WTC11 (cell line): ENCODE results near the gene STRADB. TPM values are rescaled to one million over a fixed set of nuclear protein-coding genes. Genes with fewer than 3 reads are reported as not detected.

Experiments used
- ATAC-seq: fragments of 200-7000 bp; cut with Tn5 transposase; 2 replicates; pipeline ENCODE4 v1.10.0; 2021; ENCODE audit warnings: mild to moderate bottlenecking, moderate library complexity
- CTCF ChIA-PET: fragments of 300-600 bp; sonication (Branson Sonifier 250); formaldehyde crosslinking; loops from one replicate; lab custom pipeline; 2021; ENCODE audit warnings: antibody characterized with exemption; lab: Charles Lee
- POLR2A ChIA-PET: fragments of 350-600 bp; sonication (Branson Sonifier 250); formaldehyde crosslinking; loops from one replicate; lab custom pipeline; 2021; ENCODE audit warnings: antibody characterized with exemption; lab: Charles Lee
- DNase-seq: peaks from one replicate; pipeline ENCODE4 v3.0.0; 2021; ENCODE audit warnings: low spot score
- H3K27ac Mint-ChIP-seq: 2 replicates; pipeline ENCODE4 v1.8.0; 2021; ENCODE audit warnings: mixed read lengths
- H3K27me3 Mint-ChIP-seq: 2 replicates; pipeline ENCODE4 v1.8.0; 2021; ENCODE audit warnings: low read depth, mild to moderate bottlenecking, moderate library complexity, mixed read lengths
- H3K36me3 Mint-ChIP-seq: 2 replicates; pipeline ENCODE4 v1.8.0; 2021; ENCODE audit warnings: mixed read lengths
- H3K4me1 Mint-ChIP-seq: 2 replicates; pipeline ENCODE4 v1.8.0; 2022; ENCODE audit warnings: mixed read lengths
- H3K4me3 Mint-ChIP-seq: 2 replicates; pipeline ENCODE4 v1.8.0; 2021; ENCODE audit warnings: mild to moderate bottlenecking, moderate library complexity, mixed read lengths
- H3K9me3 Mint-ChIP-seq: 2 replicates; pipeline ENCODE4 v1.8.0; 2021; ENCODE audit warnings: mixed read lengths
- ATF6 ChIP-seq: sonication (generic); formaldehyde crosslinking; IDR thresholded peaks from 2 replicates; pipeline ENCODE4 v1.8.1; 2023; ENCODE audit warnings: mild to moderate bottlenecking, missing genetic modification reagents
- CBFB ChIP-seq: sonication (generic); formaldehyde crosslinking; IDR thresholded peaks from 2 replicates; pipeline ENCODE4 v1.8.1; 2022; ENCODE audit warnings: mild to moderate bottlenecking, low read depth, missing genetic modification reagents
- CREB1 ChIP-seq: sonication (generic); formaldehyde crosslinking; IDR thresholded peaks from 2 replicates; pipeline ENCODE4 v1.8.0; 2023; ENCODE audit warnings: mild to moderate bottlenecking, missing genetic modification reagents
- CREM ChIP-seq: sonication (generic); formaldehyde crosslinking; IDR thresholded peaks from 2 replicates; pipeline ENCODE4 v1.8.1; 2022; ENCODE audit warnings: mild to moderate bottlenecking, missing genetic modification reagents, moderate library complexity
- CTCF ChIP-seq: fragments of 200-600 bp; IDR thresholded peaks from 2 replicates; pipeline ENCODE4 v1.8.0; 2022; ENCODE audit warnings: antibody characterized with exemption
- E2F5 ChIP-seq: sonication (generic); formaldehyde crosslinking; IDR thresholded peaks from 2 replicates; pipeline ENCODE4 v1.8.1; 2022; ENCODE audit warnings: mild to moderate bottlenecking, moderate library complexity, missing genetic modification reagents
- ESRRA ChIP-seq: sonication (generic); formaldehyde crosslinking; IDR thresholded peaks from 2 replicates; pipeline ENCODE4 v1.8.1; 2022; ENCODE audit warnings: mild to moderate bottlenecking, missing genetic modification reagents, borderline replicate concordance
- FOXK1 ChIP-seq: sonication (generic); formaldehyde crosslinking; IDR thresholded peaks from 2 replicates; pipeline ENCODE4 v1.8.0; 2022; ENCODE audit warnings: mild to moderate bottlenecking, moderate library complexity, missing genetic modification reagents
- GABPB1 ChIP-seq: sonication (generic); formaldehyde crosslinking; IDR thresholded peaks from 2 replicates; pipeline ENCODE4 v1.8.1; 2023; ENCODE audit warnings: mild to moderate bottlenecking, missing genetic modification reagents
- GRHL2 ChIP-seq: fragments of 250-450 bp; sonication (Bioruptor Pico); IDR thresholded peaks from 2 replicates; pipeline ENCODE4 v1.8.0; 2022; ENCODE audit warnings: mild to moderate bottlenecking, moderate library complexity; ENCODE audit not compliant: insufficient replicate concordance, severe bottlenecking
- GTF2I ChIP-seq: fragments of 250-450 bp; sonication (Bioruptor Pico); conservative IDR thresholded peaks from 2 replicates; pipeline ENCODE4 v1.4.0; 2021; ENCODE audit warnings: mild to moderate bottlenecking
- IRF2 ChIP-seq: sonication (generic); formaldehyde crosslinking; IDR thresholded peaks from 2 replicates; pipeline ENCODE4 v1.8.0; 2022; ENCODE audit warnings: low read depth, missing genetic modification reagents, borderline replicate concordance
- JAZF1 ChIP-seq: fragments of 250-450 bp; sonication (Bioruptor Pico); IDR thresholded peaks from 2 replicates; pipeline ENCODE4 v1.9.0; 2021; ENCODE audit warnings: moderate library complexity, mild to moderate bottlenecking, inconsistent platforms
- MXD4 ChIP-seq: fragments of 250-450 bp; sonication (Bioruptor Pico); IDR thresholded peaks from 2 replicates; pipeline ENCODE4 v1.8.0; 2021; ENCODE audit warnings: mild to moderate bottlenecking, moderate library complexity, borderline replicate concordance
- NFE2L1 ChIP-seq: sonication (generic); formaldehyde crosslinking; IDR thresholded peaks from 2 replicates; pipeline ENCODE4 v1.8.1; 2023; ENCODE audit warnings: missing genetic modification reagents
- NR2C2 ChIP-seq: sonication (generic); formaldehyde crosslinking; IDR thresholded peaks from 2 replicates; pipeline ENCODE4 v1.8.0; 2022; ENCODE audit warnings: mild to moderate bottlenecking, missing genetic modification reagents
- PRRX2 ChIP-seq: fragments of 250-450 bp; sonication (Bioruptor Pico); IDR thresholded peaks from 2 replicates; pipeline ENCODE4 v1.8.0; 2021; ENCODE audit warnings: mild to moderate bottlenecking
- RELA ChIP-seq: sonication (generic); formaldehyde crosslinking; IDR thresholded peaks from 2 replicates; pipeline ENCODE4 v1.8.1; 2022; ENCODE audit warnings: missing genetic modification reagents, mild to moderate bottlenecking, borderline replicate concordance
- STAT6 ChIP-seq: sonication (generic); formaldehyde crosslinking; conservative IDR thresholded peaks from 2 replicates; pipeline ENCODE4 v1.8.1; 2023; ENCODE audit warnings: mild to moderate bottlenecking, low read depth, missing genetic modification reagents, moderate library complexity
- USF2 ChIP-seq: sonication (generic); formaldehyde crosslinking; IDR thresholded peaks from 2 replicates; pipeline ENCODE4 v1.8.1; 2023; ENCODE audit warnings: mild to moderate bottlenecking, missing genetic modification reagents, moderate library complexity
- ZNF219 ChIP-seq: sonication (generic); formaldehyde crosslinking; IDR thresholded peaks from 2 replicates; pipeline ENCODE4 v1.8.0; 2023; ENCODE audit warnings: missing genetic modification reagents, mild to moderate bottlenecking, borderline replicate concordance
- ZNF281 ChIP-seq: sonication (generic); formaldehyde crosslinking; IDR thresholded peaks from 2 replicates; pipeline ENCODE4 v1.8.0; 2023; ENCODE audit warnings: mild to moderate bottlenecking, missing genetic modification reagents
- ZNF396 ChIP-seq: fragments of 250-450 bp; sonication (Bioruptor Pico); IDR thresholded peaks from 2 replicates; pipeline ENCODE4 v1.8.0; 2021; ENCODE audit warnings: mild to moderate bottlenecking, moderate library complexity, borderline replicate concordance
- ZNF425 ChIP-seq: fragments of 250-450 bp; sonication (Bioruptor Pico); conservative IDR thresholded peaks from 2 replicates; pipeline ENCODE4 v1.9.0; 2021; ENCODE audit warnings: mild to moderate bottlenecking
- total RNA-seq: library from RNA; stranded (reverse); gene quantifications from 3 replicates; pipeline ENCODE4 v1.2.3, GENCODE V29; 2021

Gene STRADB
- total RNA-seq, 1 experiment from 2014 or later: 36.7 TPM

- TF ChIP-seq ZNF425 (CRISPR knock-in tag): no peak
- TF ChIP-seq FOXK1: no peak
- no peak for TF ChIP-seq ZNF219 (CRISPR knock-in tag)
- TF ChIP-seq ZNF396 (CRISPR knock-in tag): no peak
- TF ChIP-seq GTF2I (CRISPR knock-in tag): no peak
- no peak for TF ChIP-seq NR2C2
- TF ChIP-seq PRRX2 (CRISPR knock-in tag): no peak
Measured at GRCh38 chr2:201413143-201413542, 38.4 kb upstream of the STRADB start (continued).

GRCh38 chr2:201413552-201413951, 38.0 kb upstream of the STRADB start:
- Mint-ChIP-seq H3K27ac (no peak overlapping the region), H3K4me1 (peaks cover under 1% of the 10 kb centered on the region; the same call in 1 of the 2 replicates), H3K27me3 (no peaks in the 10 kb centered on the region), H3K9me3 (no peaks in the 10 kb centered on the region), H3K36me3 (no peaks in the 10 kb centered on the region), H3K4me3 (no peak overlapping the region)
- DNase-seq: no peak
- ChIA-PET CTCF (no interaction called here), POLR2A (no interaction called here)
- no peak for ATAC-seq
- TF ChIP-seq IRF2: no peak
- no peak for TF ChIP-seq GRHL2
- TF ChIP-seq ESRRA (CRISPR knock-in tag): no peak
- TF ChIP-seq CTCF: no peak
- no peak for TF ChIP-seq RELA (CRISPR knock-in tag)
- TF ChIP-seq JAZF1 (CRISPR knock-in tag): no peak
- no peak for TF ChIP-seq USF2
- TF ChIP-seq NFE2L1 (CRISPR knock-in tag): no peak
- TF ChIP-seq MXD4 (CRISPR knock-in tag): no peak
- TF ChIP-seq STAT6 (CRISPR knock-in tag): no peak
- no peak for TF ChIP-seq GABPB1 (CRISPR knock-in tag)
- no peak for TF ChIP-seq ATF6 (CRISPR knock-in tag)
- no peak for TF ChIP-seq CREB1 (CRISPR knock-in tag)
- TF ChIP-seq E2F5: no peak
- TF ChIP-seq CBFB: no peak
- TF ChIP-seq CREM: no peak
- TF ChIP-seq ZNF281: no peak
